Hindlimb muscle (tissue), 1 donor: ENCODE measurements around the gene MYADML2. TPM values are rescaled to one million over a fixed set of nuclear protein-coding genes. Genes with fewer than 3 reads are reported as not detected.

ENCODE experiments used
- DNase-seq: peaks from one replicate; pipeline ENCODE4 v3.0.0-alpha.2; 2013
- polyA plus RNA-seq: library from polyadenylated mRNA; unstranded; fragments of 120-200 nt; gene quantifications from one replicate; pipeline ENCODE4 v1.2.1, GENCODE V29; 2013; ENCODE audit not compliant: insufficient read length

MYADML2 gene
- polyA plus RNA-seq, 1 donor = 25.0 TPM

- no peak for DNase-seq
Observed at GRCh38 chr17:81909966-81910839, 36.8 kb downstream of the MYADML2 start.

- no peak for DNase-seq
Observed at GRCh38 chr17:81909231-81909630, 37.8 kb downstream of the MYADML2 start.

- no peak for DNase-seq
Observed at GRCh38 chr17:81908793-81909192, 38.2 kb downstream of the MYADML2 start.

GRCh38 chr17:81907219-81908145 is 39.6 kb downstream of the MYADML2 start:
- no peak for DNase-seq

GRCh38 chr17:81906476-81907218 is 40.4 kb downstream of the MYADML2 start:
- no peak for DNase-seq

- no peak for DNase-seq
Observed at GRCh38 chr17:81905993-81906392, 41.0 kb downstream of the MYADML2 start.

GRCh38 chr17:81905424-81905875 is 41.6 kb downstream of the MYADML2 start:
- no peak for DNase-seq

- DNase-seq = no peak
Observed at GRCh38 chr17:81904600-81905423, 42.2 kb downstream of the MYADML2 start.

- DNase-seq = no peak
Observed at GRCh38 chr17:81903896-81904599, 43.0 kb downstream of the MYADML2 start.

- no peak for DNase-seq
Observed at GRCh38 chr17:81903415-81903831, 43.6 kb downstream of the MYADML2 start.

- no peak for DNase-seq
Observed at GRCh38 chr17:81902653-81903414, 44.2 kb downstream of the MYADML2 start.

GRCh38 chr17:81902023-81902652 is 44.9 kb downstream of the MYADML2 start, which contains the start of gene NPB:
NPB (plus strand) TSS chr17:81902238; CDS start chr17:81902278, 40 bp downstream.
- DNase-seq = no peak

- DNase-seq = no peak
Observed at GRCh38 chr17:81901167-81902022, 45.6 kb downstream of the MYADML2 start.

- DNase-seq = no peak
Observed at GRCh38 chr17:81900181-81900820, 46.7 kb downstream of the MYADML2 start.

GRCh38 chr17:81899514-81900166 is 47.4 kb downstream of the MYADML2 start:
- DNase-seq = no peak

- DNase-seq = no peak
Observed at GRCh38 chr17:81898885-81899284, 48.1 kb downstream of the MYADML2 start.
